NB4 (cell line): Measurements from ENCODE around the gene SELENOV.
A peak's percentile ranks its signal among the peaks of the same experiment; 100 is the strongest.

Experiments used
- DNase-seq: peaks from one replicate; pipeline ENCODE4 v3.0.0; 2010; ENCODE audit warnings: low read depth
- H3K4me3 ChIP-seq: one replicate; pipeline ENCODE4 v1.5.1; 2011; ENCODE audit warnings: mild to moderate bottlenecking, low read depth, low read length, moderate library complexity
- CTCF ChIP-seq: IDR thresholded peaks from one replicate; pipeline ENCODE4 v1.5.1; 2012; ENCODE audit warnings: low read depth, low read length
- MAX ChIP-seq: IDR thresholded peaks from 2 replicates; pipeline ENCODE4 v1.6.1; 2011; ENCODE audit warnings: low read depth, low read length
- MYC ChIP-seq: IDR thresholded peaks from 2 replicates; pipeline ENCODE4 v1.6.1; 2011; ENCODE audit warnings: low read depth, low read length
- POLR2A ChIP-seq: IDR thresholded peaks from 2 replicates; pipeline ENCODE4 v1.6.1; 2011; ENCODE audit warnings: mild to moderate bottlenecking; ENCODE audit not compliant: insufficient read length; ENCODE audit errors: extremely low read depth

Gene SELENOV

GRCh38 chr19:39533003-39533512 is 18.1 kb downstream of the SELENOV start:
- TF ChIP-seq MAX = no peak
- TF ChIP-seq POLR2A = no peak
- TF ChIP-seq CTCF = no peak
- TF ChIP-seq MYC = no peak
- no peak for DNase-seq
- H3K4me3 ChIP-seq = no peak overlapping the region

- DNase-seq = no peak
- H3K4me3 ChIP-seq = no peak overlapping the region
- TF ChIP-seq CTCF = no peak
- TF ChIP-seq POLR2A = no peak
- TF ChIP-seq MAX = no peak
- no peak for TF ChIP-seq MYC
Measured at GRCh38 chr19:39533791-39534190, 18.9 kb downstream of the SELENOV start.

- no peak for DNase-seq
- peak overlapping the region; percentile 78 for H3K4me3 ChIP-seq
- no peak for TF ChIP-seq POLR2A
- TF ChIP-seq MYC = no peak
- no peak for TF ChIP-seq CTCF
- TF ChIP-seq MAX = no peak
Measured at GRCh38 chr19:39539165-39539517, 24.2 kb downstream of the SELENOV start.

GRCh38 chr19:39539518-39540332 is 24.8 kb downstream of the SELENOV start, which contains the start of gene EID2:
EID2 (minus strand) TSS chr19:39540161; CDS start chr19:39540079, 82 bp downstream.
- TF ChIP-seq MAX (peak; percentile 63), CTCF (peak; percentile 34), MYC (no peak), POLR2A (peak; percentile 41)
- peak; percentile 89 for DNase-seq
- H3K4me3 ChIP-seq = peak within 1 kb of the TSS; percentile 78

- no peak overlapping the region for H3K4me3 ChIP-seq
- DNase-seq = no peak
- no peak for TF ChIP-seq POLR2A
Measured at GRCh38 chr19:39540333-39540673, 25.4 kb downstream of the SELENOV start.

- DNase-seq = no peak
- H3K4me3 ChIP-seq = no peak overlapping the region
- TF ChIP-seq CTCF = no peak
- no peak for TF ChIP-seq MAX
- no peak for TF ChIP-seq MYC
- TF ChIP-seq POLR2A = no peak
Measured at GRCh38 chr19:39542206-39542605, 27.3 kb downstream of the SELENOV start.
